AG04449 (cell line): ENCODE data around the gene OLFM1.

Source experiments
- CTCF ChIA-PET: fragments of 350-600 bp; formaldehyde crosslinking; extraction: SDS; loops from one replicate; lab custom pipeline; 2021; ENCODE audit warnings: antibody characterized with exemption; lab: Yijun Ruan, JAX
- POLR2A ChIA-PET: fragments of 400-600, 350-600 bp; formaldehyde crosslinking; extraction: SDS; loops from one replicate; lab custom pipeline; 2020; ENCODE audit warnings: antibody characterized with exemption, inconsistent platforms; lab: Yijun Ruan, JAX
- DNase-seq: peaks from one replicate; pipeline ENCODE4 v3.0.0-alpha.2; 2010; ENCODE audit warnings: low read depth, low spot score
- H3K4me3 ChIP-seq: 2 replicates; pipeline ENCODE4 v1.5.1; 2011; ENCODE audit warnings: low read depth, mild to moderate bottlenecking, control low read depth, low read length
- TF ChIP-seq, protein P1 (sequence below): IDR thresholded peaks from one replicate; pipeline ENCODE4 v1.5.1; 2011; ENCODE audit warnings: mild to moderate bottlenecking, moderate library complexity, low read length, control low read depth, inconsistent platforms; ENCODE audit not compliant: insufficient read depth; ENCODE audit errors: missing control alignments

OLFM1 gene

GRCh38 chr9:135070198-135070951, 17.1 kb upstream of the OLFM1 start:
- POLR2A ChIA-PET = no interaction called here
- no peak for DNase-seq
- no peak overlapping the region for H3K4me3 ChIP-seq
- TF ChIP-seq, protein P1, sequence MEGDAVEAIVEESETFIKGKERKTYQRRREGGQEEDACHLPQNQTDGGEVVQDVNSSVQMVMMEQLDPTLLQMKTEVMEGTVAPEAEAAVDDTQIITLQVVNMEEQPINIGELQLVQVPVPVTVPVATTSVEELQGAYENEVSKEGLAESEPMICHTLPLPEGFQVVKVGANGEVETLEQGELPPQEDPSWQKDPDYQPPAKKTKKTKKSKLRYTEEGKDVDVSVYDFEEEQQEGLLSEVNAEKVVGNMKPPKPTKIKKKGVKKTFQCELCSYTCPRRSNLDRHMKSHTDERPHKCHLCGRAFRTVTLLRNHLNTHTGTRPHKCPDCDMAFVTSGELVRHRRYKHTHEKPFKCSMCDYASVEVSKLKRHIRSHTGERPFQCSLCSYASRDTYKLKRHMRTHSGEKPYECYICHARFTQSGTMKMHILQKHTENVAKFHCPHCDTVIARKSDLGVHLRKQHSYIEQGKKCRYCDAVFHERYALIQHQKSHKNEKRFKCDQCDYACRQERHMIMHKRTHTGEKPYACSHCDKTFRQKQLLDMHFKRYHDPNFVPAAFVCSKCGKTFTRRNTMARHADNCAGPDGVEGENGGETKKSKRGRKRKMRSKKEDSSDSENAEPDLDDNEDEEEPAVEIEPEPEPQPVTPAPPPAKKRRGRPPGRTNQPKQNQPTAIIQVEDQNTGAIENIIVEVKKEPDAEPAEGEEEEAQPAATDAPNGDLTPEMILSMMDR = no peak
- CTCF ChIA-PET = interaction anchor here (0.6 kb wide), 1 partner anchor 11 kb away, joined by 3 read pairs; no protein-coding TSS in a partner anchor

GRCh38 chr9:135070964-135071735, 16.3 kb upstream of the OLFM1 start:
- CTCF ChIA-PET = no interaction called here
- no peak overlapping the region for H3K4me3 ChIP-seq
- TF ChIP-seq, protein P1 = no peak
- no peak for DNase-seq
- POLR2A ChIA-PET = no interaction called here

GRCh38 chr9:135073081-135073740, 14.3 kb upstream of the OLFM1 start:
- no peak for DNase-seq
- TF ChIP-seq, protein P1 = no peak
- ChIA-PET CTCF (no interaction called here), POLR2A (no interaction called here)
- no peak overlapping the region for H3K4me3 ChIP-seq

- CTCF ChIA-PET = interaction anchor here (1.1 kb wide), 1 partner anchor 13 kb away, joined by 5 read pairs; no protein-coding TSS in a partner anchor
- DNase-seq = no peak
- no peak overlapping the region for H3K4me3 ChIP-seq
- TF ChIP-seq, protein P1 = no peak
- POLR2A ChIA-PET = no interaction called here
Observed at GRCh38 chr9:135073741-135074305, 13.6 kb upstream of the OLFM1 start.

DNA sequence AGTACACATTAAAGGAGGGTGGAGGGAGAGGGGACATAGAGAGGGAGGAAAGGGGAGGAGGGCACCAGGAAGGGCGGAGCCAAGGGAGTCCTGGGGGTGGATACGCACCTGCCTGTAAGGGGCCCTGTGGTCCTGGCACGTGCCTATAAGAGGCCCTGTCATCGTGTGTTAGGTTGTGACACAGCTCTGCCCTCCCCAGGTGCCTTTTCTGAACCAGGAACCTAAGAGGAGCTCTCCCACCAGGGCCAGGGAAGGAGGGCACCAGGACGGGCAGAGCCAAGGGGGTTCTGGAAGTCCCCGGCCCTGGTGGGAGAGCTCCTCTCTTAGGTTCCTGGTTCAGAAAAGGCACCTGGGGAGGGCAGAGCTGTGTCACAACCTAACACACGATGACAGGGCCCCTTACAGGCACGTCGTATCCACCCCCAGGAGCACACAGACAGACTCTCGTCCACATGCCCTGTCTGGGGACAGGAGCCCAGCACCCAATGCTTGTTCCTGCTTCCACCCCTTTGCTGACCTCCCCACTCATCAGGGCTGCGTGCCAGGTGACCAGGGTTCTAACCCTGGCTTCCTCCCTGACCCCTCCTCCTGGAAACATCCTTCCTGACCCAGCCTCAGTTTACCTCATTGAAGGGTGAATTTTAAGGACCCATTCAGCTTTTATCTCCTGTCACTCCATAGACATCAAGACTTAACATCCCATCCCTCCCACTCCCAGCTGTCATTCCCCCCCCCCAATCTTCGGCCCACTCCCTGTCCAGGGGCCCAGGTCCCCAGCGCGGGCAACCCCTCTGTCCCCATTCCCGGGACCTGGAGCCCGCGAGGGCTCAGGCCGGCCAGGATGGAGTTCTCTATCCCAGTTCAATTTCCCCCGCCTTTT, 12.9 kb upstream of the OLFM1 start:
- ChIA-PET POLR2A (no interaction called here), CTCF (interaction anchor here (1.1 kb wide), 1 partner anchor 12 kb away, joined by 5 read pairs; no protein-coding TSS in a partner anchor)
- no peak overlapping the region for H3K4me3 ChIP-seq
- TF ChIP-seq, protein P1 = no peak
- no peak for DNase-seq
